A673 (cell line): ENCODE data around the gene CPPED1.

Source experiments
- CTCF ChIP-seq: fragments of 300-800, 200-600 bp; sonication (generic); conservative IDR thresholded peaks from 2 replicates; pipeline ENCODE4 v1.5.1; 2017; ENCODE audit warnings: low read depth, mild to moderate bottlenecking, antibody characterized with exemption, low read length, moderate library complexity, mixed read lengths
- EZH2 ChIP-seq: fragments of 200-600 bp; sonication (generic); IDR thresholded peaks from 2 replicates; pipeline ENCODE4 v1.6.1; 2017; ENCODE audit warnings: borderline replicate concordance, low read depth, mild to moderate bottlenecking, mixed read lengths, antibody characterized with exemption, low read length; ENCODE audit not compliant: poor library complexity, severe bottlenecking

GRCh38 chr16:12803203-12804093, at the start of gene CPPED1:
- no peak for TF ChIP-seq CTCF
- TF ChIP-seq EZH2: no peak
